Lung (tissue), 12 donors: Measurements from ENCODE around the gene BRD3OS. TPM values are rescaled to one million over a fixed set of nuclear protein-coding genes. Genes with fewer than 3 reads are reported as not detected.

Source experiments
- ATAC-seq: fragments of 200-7000 bp; cut with Tn5 transposase; one replicate; pipeline ENCODE4 v1.9.1; 2020; ENCODE audit warnings: moderate number of reproducible peaks; ENCODE audit not compliant: insufficient read depth, low FRiP score
- DNase-seq, 3 donors: peaks; one replicate each; pipeline ENCODE4 v3.0.0-alpha.2; 2013 to 2017
- H3K27ac ChIP-seq, 2 donors: one replicate each; pipeline ENCODE4 v1.5.1; 2013; ENCODE audit warnings: mild to moderate bottlenecking in 2 of 2, moderate library complexity in 2 of 2, control low read depth in 1 of 2, inconsistent platforms in 1 of 2, low read depth in 1 of 2, low read length in 1 of 2
- H3K27me3 ChIP-seq, 3 donors: one replicate each; pipeline ENCODE4 v1.5.1; 2013; ENCODE audit warnings: low read length in 2 of 3; ENCODE audit not compliant: control insufficient read depth in 3 of 3, insufficient read depth in 3 of 3
- H3K36me3 ChIP-seq, 4 donors: one replicate each; pipeline ENCODE4 v1.5.1; 2013; ENCODE audit warnings: low read length in 4 of 4, mild to moderate bottlenecking in 1 of 4, moderate library complexity in 1 of 4; ENCODE audit not compliant: control insufficient read depth in 4 of 4, insufficient read depth in 4 of 4
- H3K4me1 ChIP-seq, 5 donors: one replicate each; pipeline ENCODE4 v1.5.1; 2013; ENCODE audit warnings: low read length in 5 of 5, mild to moderate bottlenecking in 2 of 5, moderate library complexity in 1 of 5; ENCODE audit not compliant: control insufficient read depth in 5 of 5, insufficient read depth in 5 of 5
- H3K4me3 ChIP-seq: one replicate; pipeline ENCODE4 v1.5.1; 2013; ENCODE audit warnings: mild to moderate bottlenecking, control low read depth, moderate library complexity
- H3K9ac ChIP-seq, 2 donors: one replicate each; pipeline ENCODE4 v1.5.1; 2013; ENCODE audit warnings: low read length in 2 of 2, control low read depth in 1 of 2; ENCODE audit not compliant: insufficient read depth in 1 of 2
- H3K9me3 ChIP-seq, 4 donors: one replicate each; pipeline ENCODE4 v1.5.1; 2013; ENCODE audit warnings: low read length in 3 of 4, mild to moderate bottlenecking in 1 of 4, moderate library complexity in 1 of 4; ENCODE audit not compliant: control insufficient read depth in 4 of 4, insufficient read depth in 3 of 4
- CTCF ChIP-seq: IDR thresholded peaks from 2 replicates; pipeline ENCODE4 v1.5.1; 2012; ENCODE audit warnings: mild to moderate bottlenecking; ENCODE audit errors: control extremely low read depth, extremely low read depth
- WGBS, 2 donors: extraction: QIAGEN DNeasy Blood & Tissue Kit; methylation state at CpG; one replicate each; pipeline ENCODE4 v1.1.7; 2013; 5-methylcytosine and 5-hydroxymethylcytosine counted together
- polyA plus RNA-seq, 2 donors: library from polyadenylated mRNA; stranded (reverse); fragments of 200-250 nt; gene quantifications; one replicate each; pipeline ENCODE4 v1.2.1, GENCODE V29; 2013
- total RNA-seq, 2 donors: library from RNA; depleted of rRNA in 1 of 2; stranded (reverse); fragments of >200 nt in 1 of 2; gene quantifications; one replicate each; pipeline ENCODE4 v1.2.1, GENCODE V29; 2014 to 2021
- donor health status: control.
- donor health status: control.
- donor health status: Bipolar disorder and iron deficiency.
- donor health status: healthy.
- donor health status: DM: yes; HTN: yes; CAD: no.

The BRD3OS gene
- total and polyA plus RNA-seq, 4 donors, result 7.1 to 20.7 (median 14.9) TPM

GRCh38 chr9:134026981-134027380 is 1.7 kb downstream of the BRD3OS start:
- no peaks in the 10 kb centered on the region for H3K27me3 ChIP-seq

GRCh38 chr9:134027561-134027960 is 2.3 kb downstream of the BRD3OS start:
- 95 to 96% methylated on average over 7 of the region's 7 CpGs for WGBS, 2 donors

More at GRCh38 chr9:134026981-134027380, 1.7 kb downstream of the BRD3OS start:
- TF ChIP-seq CTCF, result no peak
- DNase-seq, result no peak
- Histone ChIP-seq H3K36me3 (peaks cover 2 to 23% (median 10%) of the 10 kb centered on the region in 4 donors), H3K4me3 (no peak overlapping the region), H3K4me1 (peaks cover 0 to 8% (median 3%) of the 10 kb centered on the region in 5 donors), H3K27ac (no peak overlapping the region), H3K9ac (no peak overlapping the region), H3K9me3 (no peaks in the 10 kb centered on the region)
- 68 to 91% methylated on average over 8 of the region's 8 CpGs for WGBS, 2 donors
- no peak for ATAC-seq

GRCh38 chr9:134028076-134028475 is 2.8 kb downstream of the BRD3OS start:
- H3K4me1 ChIP-seq, result peaks cover 0 to 8% (median 3%) of the 10 kb centered on the region in 5 donors
- TF ChIP-seq CTCF, result no peak
- H3K36me3 ChIP-seq, result peaks cover 5 to 24% (median 14%) of the 10 kb centered on the region in 4 donors
- H3K9me3 ChIP-seq, result no peaks in the 10 kb centered on the region
- 92 to 95% methylated on average over 9 of the region's 9 CpGs for WGBS, 2 donors
- H3K27ac ChIP-seq, result no peak overlapping the region
- ATAC-seq, result no peak
- no peak overlapping the region for H3K4me3 ChIP-seq
- no peaks in the 10 kb centered on the region for H3K27me3 ChIP-seq
- no peak for DNase-seq
- no peak overlapping the region for H3K9ac ChIP-seq

More at GRCh38 chr9:134027561-134027960, 2.3 kb downstream of the BRD3OS start:
- DNase-seq, result no peak
- Histone ChIP-seq H3K36me3 (peaks cover 2 to 23% (median 11%) of the 10 kb centered on the region in 4 donors), H3K9me3 (no peaks in the 10 kb centered on the region), H3K4me3 (no peak overlapping the region), H3K4me1 (peaks cover 0 to 8% (median 3%) of the 10 kb centered on the region in 5 donors), H3K27me3 (no peaks in the 10 kb centered on the region), H3K27ac (no peak overlapping the region), H3K9ac (no peak overlapping the region)
- no peak for TF ChIP-seq CTCF
- ATAC-seq, result no peak
